EL (cell line): ENCODE results near the gene CDC34.
A peak's percentile ranks its signal among the peaks of the same experiment; 100 is the strongest.

Experiments
- DNase-seq: peaks from one replicate; pipeline ENCODE4 v3.0.0-alpha.2; 2016

The CDC34 gene

GRCh38 chr19:543910-544608 is 12.5 kb downstream of the CDC34 start, which contains the start of gene GZMM:
Gene GZMM (plus strand): TSS chr19:544053. CDS start chr19:544072, 19 bp downstream.
- no peak for DNase-seq

- DNase-seq = no peak
These were observed 15.6 kb downstream of the CDC34 start for GRCh38 chr19:547117-547516.

- DNase-seq = no peak
These were observed 16.5 kb downstream of the CDC34 start for GRCh38 chr19:547836-548720.

DNA sequence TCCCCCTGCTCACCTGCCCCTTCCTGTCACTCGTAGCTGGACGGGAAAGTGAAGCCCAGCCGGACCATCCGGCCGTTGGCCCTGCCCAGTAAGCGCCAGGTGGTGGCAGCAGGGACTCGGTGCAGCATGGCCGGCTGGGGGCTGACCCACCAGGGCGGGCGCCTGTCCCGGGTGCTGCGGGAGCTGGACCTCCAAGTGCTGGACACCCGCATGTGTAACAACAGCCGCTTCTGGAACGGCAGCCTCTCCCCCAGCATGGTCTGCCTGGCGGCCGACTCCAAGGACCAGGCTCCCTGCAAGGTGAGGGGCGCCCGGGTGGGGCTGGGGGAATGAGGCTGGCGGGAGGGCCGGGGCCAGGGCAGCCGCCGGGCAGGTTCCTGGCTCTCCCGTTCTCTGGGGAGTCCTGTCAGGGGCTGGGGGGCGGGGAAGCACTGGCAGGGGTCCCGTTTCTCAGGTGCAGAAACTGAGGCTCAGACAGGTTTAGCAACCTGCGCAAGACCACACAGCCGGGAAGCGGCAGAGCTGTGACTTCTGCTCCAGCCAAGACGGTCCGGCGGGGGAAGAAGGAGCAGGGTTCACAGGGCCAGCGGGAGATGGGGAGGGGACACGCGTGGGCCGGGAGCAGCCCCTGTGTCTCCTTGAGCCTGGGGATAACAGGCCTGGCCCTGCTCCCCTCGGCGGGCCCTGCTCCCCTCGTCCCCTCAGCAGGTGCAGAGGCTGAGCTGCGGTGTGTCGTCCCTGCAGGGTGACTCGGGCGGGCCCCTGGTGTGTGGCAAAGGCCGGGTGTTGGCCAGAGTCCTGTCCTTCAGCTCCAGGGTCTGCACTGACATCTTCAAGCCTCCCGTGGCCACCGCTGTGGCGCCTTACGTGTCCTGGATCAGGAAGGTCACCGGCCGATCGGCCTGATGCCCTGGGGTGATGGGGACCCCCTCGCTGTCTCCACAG is 17.6 kb downstream of the CDC34 start:
- no peak for DNase-seq

DNA sequence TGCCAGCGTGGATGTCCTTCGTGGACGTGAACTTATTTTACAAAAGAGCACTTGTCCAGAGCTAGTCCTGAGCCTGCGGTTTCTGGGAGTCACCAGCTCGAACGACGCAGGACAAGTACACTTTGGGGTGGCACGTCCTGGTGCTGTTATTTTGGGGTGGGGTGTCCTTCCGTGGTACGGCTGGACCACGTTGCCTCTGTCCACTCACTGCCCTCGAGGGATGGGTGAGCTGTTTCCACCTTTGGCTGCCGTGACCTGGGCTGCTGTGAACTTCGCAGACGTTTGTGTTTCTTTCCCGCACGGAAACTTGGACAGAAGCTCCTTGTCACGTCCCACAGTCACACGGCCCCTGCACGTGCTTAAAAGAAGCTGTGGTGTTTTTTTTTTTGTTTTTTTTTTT is 23.3 kb downstream of the CDC34 start:
- DNase-seq = no peak

GRCh38 chr19:555474-555808 is 23.9 kb downstream of the CDC34 start:
- DNase-seq = no peak

- no peak for DNase-seq
These were observed 25.2 kb downstream of the CDC34 start for GRCh38 chr19:556611-557382.

GRCh38 chr19:558770-559439 is 27.3 kb downstream of the CDC34 start:
- no peak for DNase-seq

- DNase-seq = no peak
These were observed 28.6 kb downstream of the CDC34 start for GRCh38 chr19:560121-560520.

GRCh38 chr19:566403-566802 is 34.8 kb downstream of the CDC34 start:
- peak; percentile 71 for DNase-seq

DNA sequence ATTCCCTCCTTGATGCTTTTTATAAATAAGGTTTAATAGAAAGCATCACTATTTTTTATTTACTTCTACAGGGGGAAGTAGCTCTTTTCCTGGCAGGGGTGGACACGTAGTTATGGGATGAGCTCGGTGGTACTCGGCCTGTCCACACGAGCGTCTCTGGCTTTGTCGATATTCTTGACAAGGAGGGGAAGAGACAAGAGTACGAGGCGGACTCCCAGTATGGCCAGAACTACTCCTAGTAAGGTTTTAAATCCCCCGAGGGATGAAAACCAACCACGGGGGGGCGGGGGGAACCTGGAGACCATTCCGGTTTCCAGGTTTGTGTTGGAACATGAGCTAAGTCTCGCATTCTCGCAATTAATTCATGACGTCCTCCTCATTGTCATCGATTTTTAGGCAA is 35.3 kb downstream of the CDC34 start:
- no peak for DNase-seq

DNA sequence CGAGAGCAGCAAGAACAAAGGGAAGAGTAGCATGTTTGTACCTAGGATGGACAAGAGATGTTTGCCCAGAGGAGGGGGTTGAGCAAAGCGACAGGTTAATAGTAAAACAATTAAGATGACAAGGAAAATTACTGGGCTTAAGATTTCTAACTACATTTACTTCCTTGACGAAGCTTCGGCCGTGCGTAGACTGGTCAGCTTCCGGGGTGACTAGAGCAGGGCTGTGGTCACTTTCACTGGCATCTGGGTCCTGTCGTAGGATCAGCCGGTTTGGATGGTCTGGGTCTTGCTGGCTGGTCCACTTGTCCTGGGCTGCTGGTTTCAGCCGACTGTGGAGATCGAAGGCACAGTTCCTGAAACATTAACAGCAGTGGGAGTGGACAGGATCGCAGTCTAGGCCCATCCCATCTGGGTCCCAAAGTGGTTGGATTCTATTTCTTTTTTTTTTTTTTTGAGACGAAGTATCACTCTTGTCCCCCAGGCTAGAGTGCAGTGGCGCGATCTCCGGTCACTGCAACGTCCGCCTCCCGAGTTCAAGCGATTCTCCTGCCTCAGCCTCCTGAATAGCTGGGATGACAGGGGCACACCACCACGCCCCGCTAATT is 35.8 kb downstream of the CDC34 start:
- no peak for DNase-seq

DNA sequence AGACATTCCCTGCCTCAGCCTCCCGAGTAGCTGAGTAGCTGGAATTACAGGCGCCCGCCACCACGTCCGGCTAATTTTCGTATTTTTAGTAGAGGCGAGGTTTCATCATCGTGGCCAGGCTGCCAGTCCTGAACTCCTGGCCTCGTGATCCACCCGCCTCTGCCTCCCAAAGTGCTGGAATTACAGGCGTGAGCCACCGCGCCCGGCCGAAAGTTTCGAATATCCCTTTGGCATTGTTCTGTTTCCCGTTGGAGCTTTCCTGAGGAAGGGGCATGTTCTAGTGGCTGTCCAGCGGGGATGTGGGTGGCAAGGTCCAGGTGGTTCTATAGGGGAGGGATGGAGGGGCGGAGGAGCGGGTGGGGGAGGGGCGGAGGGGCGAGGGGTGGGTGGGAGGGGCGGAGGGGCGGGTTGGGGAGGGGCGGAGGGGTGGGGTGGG is 38.7 kb downstream of the CDC34 start:
- no peak for DNase-seq

GRCh38 chr19:570937-571565 is 39.5 kb downstream of the CDC34 start:
- peak; percentile 53 for DNase-seq

DNA sequence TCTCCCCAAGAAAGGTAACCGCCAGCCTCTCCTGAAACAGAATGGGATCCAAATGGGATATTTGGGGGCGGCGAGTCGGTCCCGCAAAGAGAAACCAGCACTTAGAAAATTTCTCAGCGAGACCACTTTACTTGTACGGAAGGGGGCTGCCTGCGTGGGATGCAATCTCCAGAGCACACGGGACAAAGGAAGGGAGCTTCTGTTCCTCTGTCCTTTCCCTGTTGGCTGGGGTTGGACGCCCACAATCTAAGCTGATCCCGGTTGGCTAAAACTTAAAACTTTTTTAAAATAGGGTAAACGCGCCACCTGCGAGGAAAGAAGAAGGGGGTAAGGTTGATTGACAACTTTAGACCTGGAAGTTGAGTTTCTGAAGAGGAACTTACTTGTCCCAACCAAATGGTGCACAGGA is 40.0 kb downstream of the CDC34 start:
- peak; percentile 50 for DNase-seq

- DNase-seq = peak; percentile 98
These were observed 40.7 kb downstream of the CDC34 start, which contains the start of gene BSG for GRCh38 chr19:572140-572742. Gene BSG (plus strand): TSS chr19:572596. CDS start chr19:572635, 39 bp downstream.

GRCh38 chr19:572743-573518 is 41.4 kb downstream of the CDC34 start:
- DNase-seq = peak; percentile 64

- no peak for DNase-seq
These were observed 41.9 kb downstream of the CDC34 start for GRCh38 chr19:573519-573825.
